H1 (cell line): ENCODE measurements around the gene CYP27B1.

Experiments
- BACH1 ChIP-seq: IDR thresholded peaks from 2 replicates; pipeline ENCODE4 v1.6.1; 2012; ENCODE audit warnings: low read length, improper control_type of control experiment
- EP300 ChIP-seq, 2 experiments: IDR thresholded peaks; 1 replicate in 1 of 2; 2 replicates in 1 of 2; pipeline ENCODE4 v1.6.1; 2011 to 2012; ENCODE audit warnings: low read depth in 2 of 2, low read length in 2 of 2, mild to moderate bottlenecking in 2 of 2, borderline replicate concordance in 1 of 2, inconsistent platforms in 1 of 2, moderate library complexity in 1 of 2
- EZH2 ChIP-seq: fragments of 200-600 bp; sonication (generic); IDR thresholded peaks from 2 replicates; pipeline ENCODE4 v1.7.1; 2012; ENCODE audit warnings: low read depth, mild to moderate bottlenecking, moderate library complexity, low read length, inconsistent platforms; ENCODE audit not compliant: severe bottlenecking
- KDM4A ChIP-seq: IDR thresholded peaks from one replicate; pipeline ENCODE4 v1.7.1; 2012; ENCODE audit warnings: low read depth, mild to moderate bottlenecking, moderate library complexity, low read length, inconsistent platforms; ENCODE audit not compliant: severe bottlenecking

- TF ChIP-seq EZH2: no peak
- no peak for TF ChIP-seq KDM4A
- no peak for TF ChIP-seq BACH1
- no peak for TF ChIP-seq EP300 (IDR thresholded peaks at IDR 0.05; ENCODE audit: borderline replicate concordance in 1 of 2, low read depth in 2 of 2, low read length in 2 of 2)
Observed at GRCh38 chr12:57749061-57749460, 17.8 kb downstream of the CYP27B1 start.
